SK-N-SH (cell line): Measurements from ENCODE around the gene TMPRSS6. TPM values are rescaled to one million over a fixed set of nuclear protein-coding genes. Genes with fewer than 3 reads are reported as not detected.

Experiments
- CTCF ChIA-PET: fragments of 300-600, 350-600 bp; formaldehyde crosslinking; extraction: SDS; loops from one replicate; lab custom pipeline; 2021; lab: Yijun Ruan, JAX
- POLR2A ChIA-PET: fragments of 350-600 bp; sonication (Branson Sonifier 250); formaldehyde crosslinking; extraction: SDS; loops from one replicate; lab custom pipeline; 2020; ENCODE audit warnings: antibody characterized with exemption, inconsistent platforms; lab: Yijun Ruan, JAX
- DNase-seq: peaks from one replicate; pipeline ENCODE4 v3.0.0; 2012
- H2AFZ ChIP-seq: fragments of 200-600 bp; sonication (generic); 2 replicates; pipeline ENCODE4 v1.8.1; 2016; ENCODE audit warnings: antibody characterized with exemption, mild to moderate bottlenecking, low read depth
- H3F3A ChIP-seq: fragments of 200-600 bp; sonication (generic); replicated peaks from 2 replicates; pipeline ENCODE3; 2016; ENCODE audit warnings: antibody characterized with exemption, mild to moderate bottlenecking; ENCODE audit not compliant: insufficient read depth
- H3K27ac ChIP-seq, 2 experiments: fragments of 200-500 bp in 1 of 2; fragments of 200-600 bp in 1 of 2; sonication (Bioruptor generic) in 1 of 2; sonication (generic), shearing (Covaris generic) in 1 of 2; 2 replicates each; pipeline versions ENCODE4 v1.5.1 to v1.6.1; 2014 to 2016; ENCODE audit warnings: low read depth in 2 of 2, inconsistent platforms in 1 of 2, low read length in 1 of 2, mild to moderate bottlenecking in 1 of 2, mixed read lengths in 1 of 2
- H3K27me3 ChIP-seq: fragments of 200-600 bp; sonication (generic), shearing (Covaris generic); 2 replicates; pipeline ENCODE4 v1.6.1; 2016; ENCODE audit warnings: mixed run types; ENCODE audit not compliant: insufficient read depth
- H3K36me3 ChIP-seq, 2 experiments: fragments of 200-500 bp in 1 of 2; fragments of 200-600 bp in 1 of 2; sonication (Bioruptor generic) in 1 of 2; sonication (generic) in 1 of 2; replicated peaks in 1 of 2; 2 replicates each; pipeline versions ENCODE3 to v1.5.1; 2014 to 2016; ENCODE audit warnings: low read length in 1 of 2, mild to moderate bottlenecking in 1 of 2; ENCODE audit not compliant: insufficient read depth in 2 of 2, control insufficient read depth in 1 of 2
- H3K4me1 ChIP-seq, 2 experiments: fragments of 200-500 bp in 1 of 2; fragments of 200-600 bp in 1 of 2; sonication (Bioruptor generic) in 1 of 2; sonication (generic), shearing (Covaris generic) in 1 of 2; 2 replicates each; pipeline versions ENCODE4 v1.5.1 to v1.6.1; 2014 to 2016; ENCODE audit warnings: low read depth in 1 of 2, low read length in 1 of 2, mixed run types in 1 of 2; ENCODE audit not compliant: insufficient read depth in 2 of 2, control insufficient read depth in 1 of 2
- H3K4me2 ChIP-seq: fragments of 200-600 bp; sonication (generic), shearing (Covaris generic); 2 replicates; pipeline ENCODE4 v1.6.1; 2017; ENCODE audit warnings: mixed run types
- H3K4me3 ChIP-seq, 2 experiments: fragments of 200-500 bp in 1 of 2; fragments of 200-600 bp in 1 of 2; sonication (Bioruptor generic) in 1 of 2; sonication (generic), shearing (Covaris generic) in 1 of 2; 2 replicates each; pipeline versions ENCODE4 v1.5.1 to v1.8.1; 2014 to 2016; ENCODE audit warnings: low read depth in 2 of 2, inconsistent platforms in 1 of 2, low read length in 1 of 2, mild to moderate bottlenecking in 1 of 2, mixed read lengths in 1 of 2, moderate library complexity in 1 of 2
- H3K79me2 ChIP-seq: fragments of 200-600 bp; sonication (generic); 2 replicates; pipeline ENCODE4 v1.8.1; 2017; ENCODE audit warnings: mild to moderate bottlenecking; ENCODE audit not compliant: insufficient read depth
- H3K9ac ChIP-seq: fragments of 200-600 bp; sonication (generic); 2 replicates; pipeline ENCODE4 v1.6.1; 2017; ENCODE audit warnings: mixed run types
- H3K9me2 ChIP-seq: fragments of 200-600 bp; sonication (generic); 2 replicates; pipeline ENCODE4 v1.6.1; 2017; ENCODE audit warnings: mixed run types
- H3K9me3 ChIP-seq: fragments of 200-600 bp; sonication (generic); 2 replicates; pipeline ENCODE4 v1.6.1; 2017; ENCODE audit warnings: mixed run types, mild to moderate bottlenecking, moderate library complexity
- H4K20me1 ChIP-seq: fragments of 200-600 bp; sonication (generic); 2 replicates; pipeline ENCODE4 v1.6.1; 2017; ENCODE audit warnings: mild to moderate bottlenecking, mixed run types; ENCODE audit not compliant: insufficient read depth
- ELF1 ChIP-seq: IDR thresholded peaks from 2 replicates; pipeline ENCODE4 v1.4.0; 2012
- FOSL2 ChIP-seq: IDR thresholded peaks from 2 replicates; pipeline ENCODE4 v1.4.0; 2012; ENCODE audit warnings: low read depth, mild to moderate bottlenecking, moderate library complexity, borderline replicate concordance
- FOXM1 ChIP-seq: IDR thresholded peaks from 2 replicates; pipeline ENCODE4 v1.4.0; 2012; ENCODE audit warnings: low read depth, mild to moderate bottlenecking
- GATA2 ChIP-seq: sonication (generic); formaldehyde crosslinking; IDR thresholded peaks from 2 replicates; pipeline ENCODE4 v1.5.0; 2020; ENCODE audit warnings: mild to moderate bottlenecking, missing genetic modification reagents
- MEF2A ChIP-seq: IDR thresholded peaks from 2 replicates; pipeline ENCODE4 v1.4.0; 2012; ENCODE audit warnings: low read depth, borderline replicate concordance
- MXI1 ChIP-seq: IDR thresholded peaks from 2 replicates; pipeline ENCODE4 v1.6.1; 2012; ENCODE audit warnings: mild to moderate bottlenecking, low read depth, low read length, improper control_type of control experiment
- RFX5 ChIP-seq: IDR thresholded peaks from 2 replicates; pipeline ENCODE4 v1.6.1; 2012; ENCODE audit warnings: mild to moderate bottlenecking, improper control_type of control experiment, low read length
- SIN3A ChIP-seq: IDR thresholded peaks from 2 replicates; pipeline ENCODE4 v1.6.1; 2012; ENCODE audit warnings: low read depth, mild to moderate bottlenecking, low read length, moderate library complexity, borderline replicate concordance
- TAF1 ChIP-seq: IDR thresholded peaks from 2 replicates; pipeline ENCODE4 v1.6.1; 2012; ENCODE audit warnings: low read depth, mild to moderate bottlenecking, low read length, moderate library complexity, borderline replicate concordance
- TEAD4 ChIP-seq: IDR thresholded peaks from 2 replicates; pipeline ENCODE4 v1.4.0; 2012; ENCODE audit warnings: mild to moderate bottlenecking, borderline replicate concordance; ENCODE audit not compliant: insufficient read depth
- YY1 ChIP-seq: IDR thresholded peaks from 2 replicates; pipeline ENCODE4 v1.4.0; 2012; ENCODE audit warnings: low read depth, mild to moderate bottlenecking
- WGBS: methylation state at CpG from one replicate; pipeline ENCODE4 v1.1.6; 2017; ENCODE audit warnings: low lambda C conversion rate; 5-methylcytosine and 5-hydroxymethylcytosine counted together
- polyA plus RNA-seq, 3 experiments: library from polyadenylated mRNA; depleted of rRNA; stranded (reverse); fragments of >200 nt; gene quantifications; 2 replicates each; pipeline ENCODE4 v1.2.3, GENCODE V29; 2012
- TF ChIP-seq, protein P1 (sequence below): IDR thresholded peaks from 2 replicates; pipeline ENCODE4 v1.6.1; 2012; ENCODE audit warnings: mild to moderate bottlenecking, low read depth, low read length, moderate library complexity
- TF ChIP-seq, protein P2 (sequence below): fragments of 150-350 bp; IDR thresholded peaks from 2 replicates; pipeline ENCODE4 v1.6.1; 2016; ENCODE audit warnings: mild to moderate bottlenecking, low read depth, low read length
- TF ChIP-seq, protein P3 (sequence below): IDR thresholded peaks from 2 replicates; pipeline ENCODE4 v1.4.0; 2012; ENCODE audit warnings: low read depth
- TF ChIP-seq, protein P4 (sequence below): fragments of 150-350 bp; IDR thresholded peaks from 2 replicates; pipeline ENCODE4 v1.6.1; 2017; ENCODE audit warnings: antibody characterized with exemption, low read length, low read depth, borderline replicate concordance
- TF ChIP-seq, protein P5 (sequence below): IDR thresholded peaks from 2 replicates; pipeline ENCODE4 v1.4.0; 2012; ENCODE audit warnings: low read depth, borderline replicate concordance

TMPRSS6 gene
- polyA plus RNA-seq, 1 of the 3 experiments (the other 2 are of a cell fraction) = not detected

DNA sequence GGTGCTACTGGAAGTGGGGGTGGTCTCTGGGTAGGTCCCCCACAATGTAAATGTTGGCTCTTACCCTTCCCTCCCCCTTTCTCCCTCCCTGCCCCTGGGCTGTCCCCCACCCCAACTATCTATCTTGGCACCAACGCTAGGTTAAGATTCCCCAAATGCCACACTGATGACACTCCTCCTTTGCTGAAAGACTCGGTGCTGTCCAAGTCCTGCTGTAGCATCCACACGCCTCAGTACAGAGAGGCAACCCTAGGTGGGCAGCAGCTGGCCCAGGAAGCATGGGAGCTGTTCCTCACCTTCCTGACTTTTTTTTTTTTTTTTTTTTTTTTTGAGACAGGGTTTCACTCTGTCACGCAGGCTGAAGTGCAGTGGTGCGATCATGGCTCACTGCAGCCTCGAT lies 61.4 kb downstream of the TMPRSS6 start:
- Histone ChIP-seq H2AFZ (no peak overlapping the region), H3K36me3 (no peaks in the 10 kb centered on the region), H3K27ac (no peak overlapping the region), H3K79me2 (peaks cover 14% of the 10 kb centered on the region; the same call in 1 of the 2 replicates), H3K9ac (no peak overlapping the region), H3K4me3 (no peak overlapping the region), H4K20me1 (no peaks in the 10 kb centered on the region), H3K4me2 (no peak overlapping the region), H3K9me3 (no peaks in the 10 kb centered on the region), H3F3A (no peaks in the 10 kb centered on the region), H3K9me2 (no peaks in the 10 kb centered on the region), H3K4me1 (peaks cover 0 to 10% of the 10 kb centered on the region in 2 experiments; a peak in 1 of 4 replicates), H3K27me3 (no peaks in the 10 kb centered on the region)
- no peak for TF ChIP-seq SIN3A
- TF ChIP-seq, protein P1, sequence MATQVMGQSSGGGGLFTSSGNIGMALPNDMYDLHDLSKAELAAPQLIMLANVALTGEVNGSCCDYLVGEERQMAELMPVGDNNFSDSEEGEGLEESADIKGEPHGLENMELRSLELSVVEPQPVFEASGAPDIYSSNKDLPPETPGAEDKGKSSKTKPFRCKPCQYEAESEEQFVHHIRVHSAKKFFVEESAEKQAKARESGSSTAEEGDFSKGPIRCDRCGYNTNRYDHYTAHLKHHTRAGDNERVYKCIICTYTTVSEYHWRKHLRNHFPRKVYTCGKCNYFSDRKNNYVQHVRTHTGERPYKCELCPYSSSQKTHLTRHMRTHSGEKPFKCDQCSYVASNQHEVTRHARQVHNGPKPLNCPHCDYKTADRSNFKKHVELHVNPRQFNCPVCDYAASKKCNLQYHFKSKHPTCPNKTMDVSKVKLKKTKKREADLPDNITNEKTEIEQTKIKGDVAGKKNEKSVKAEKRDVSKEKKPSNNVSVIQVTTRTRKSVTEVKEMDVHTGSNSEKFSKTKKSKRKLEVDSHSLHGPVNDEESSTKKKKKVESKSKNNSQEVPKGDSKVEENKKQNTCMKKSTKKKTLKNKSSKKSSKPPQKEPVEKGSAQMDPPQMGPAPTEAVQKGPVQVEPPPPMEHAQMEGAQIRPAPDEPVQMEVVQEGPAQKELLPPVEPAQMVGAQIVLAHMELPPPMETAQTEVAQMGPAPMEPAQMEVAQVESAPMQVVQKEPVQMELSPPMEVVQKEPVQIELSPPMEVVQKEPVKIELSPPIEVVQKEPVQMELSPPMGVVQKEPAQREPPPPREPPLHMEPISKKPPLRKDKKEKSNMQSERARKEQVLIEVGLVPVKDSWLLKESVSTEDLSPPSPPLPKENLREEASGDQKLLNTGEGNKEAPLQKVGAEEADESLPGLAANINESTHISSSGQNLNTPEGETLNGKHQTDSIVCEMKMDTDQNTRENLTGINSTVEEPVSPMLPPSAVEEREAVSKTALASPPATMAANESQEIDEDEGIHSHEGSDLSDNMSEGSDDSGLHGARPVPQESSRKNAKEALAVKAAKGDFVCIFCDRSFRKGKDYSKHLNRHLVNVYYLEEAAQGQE = peak; percentile 88
- CTCF ChIA-PET = no interaction called here
- WGBS = 75% methylated on average over 6 of the region's 6 CpGs
- POLR2A ChIA-PET = interaction anchor here (0.6 kb wide), 1 partner anchor 457 kb away, joined by 3 read pairs; no protein-coding TSS in a partner anchor
- no peak for DNase-seq

DNA sequence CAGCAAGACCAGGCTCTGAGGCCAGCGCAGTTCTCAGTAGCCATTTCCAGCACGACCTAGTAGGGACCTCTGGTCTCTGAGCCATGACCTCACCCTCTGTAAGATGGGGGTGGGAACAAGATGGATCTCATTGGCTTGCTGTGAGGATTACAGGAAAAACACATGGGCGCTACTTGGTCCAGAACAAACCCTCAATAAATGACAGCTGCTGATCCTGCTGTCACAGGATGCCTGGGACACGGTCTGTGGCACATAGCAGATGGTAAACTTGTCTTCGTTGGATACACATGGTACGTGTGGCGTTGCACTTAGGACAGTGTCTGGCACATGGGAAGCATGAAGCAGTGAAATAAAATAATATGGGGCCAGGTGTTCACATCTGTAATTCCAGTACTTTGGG lies 62.5 kb downstream of the TMPRSS6 start:
- no peak overlapping the region for H3K4me2 ChIP-seq
- H3K79me2 ChIP-seq = peaks cover 3% of the 10 kb centered on the region; the same call in 1 of the 2 replicates
- H4K20me1 ChIP-seq = no peaks in the 10 kb centered on the region
- no peak for DNase-seq
- H3K4me3 ChIP-seq = no peak overlapping the region
- no peak overlapping the region for H3K9ac ChIP-seq
- POLR2A ChIA-PET = no interaction called here
- H2AFZ ChIP-seq = no peak overlapping the region
- no peaks in the 10 kb centered on the region; a peak in 1 of 4 replicates for H3K4me1 ChIP-seq
- no peak overlapping the region for H3K27ac ChIP-seq
- CTCF ChIA-PET = interaction anchor here (1.0 to 1.6 kb wide), 5 partner anchors 8 to 153 kb away, joined by 3 to 7 read pairs (median 3); no protein-coding TSS in a partner anchor
- WGBS = 89% methylated on average over 6 of the region's 7 CpGs
- H3F3A ChIP-seq = no peaks in the 10 kb centered on the region
- no peaks in the 10 kb centered on the region for H3K36me3 ChIP-seq
- H3K27me3 ChIP-seq = no peaks in the 10 kb centered on the region
- no peaks in the 10 kb centered on the region for H3K9me2 ChIP-seq
- no peaks in the 10 kb centered on the region for H3K9me3 ChIP-seq
- TF ChIP-seq, protein P2, sequence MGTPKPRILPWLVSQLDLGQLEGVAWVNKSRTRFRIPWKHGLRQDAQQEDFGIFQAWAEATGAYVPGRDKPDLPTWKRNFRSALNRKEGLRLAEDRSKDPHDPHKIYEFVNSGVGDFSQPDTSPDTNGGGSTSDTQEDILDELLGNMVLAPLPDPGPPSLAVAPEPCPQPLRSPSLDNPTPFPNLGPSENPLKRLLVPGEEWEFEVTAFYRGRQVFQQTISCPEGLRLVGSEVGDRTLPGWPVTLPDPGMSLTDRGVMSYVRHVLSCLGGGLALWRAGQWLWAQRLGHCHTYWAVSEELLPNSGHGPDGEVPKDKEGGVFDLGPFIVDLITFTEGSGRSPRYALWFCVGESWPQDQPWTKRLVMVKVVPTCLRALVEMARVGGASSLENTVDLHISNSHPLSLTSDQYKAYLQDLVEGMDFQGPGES = no peak
- TF ChIP-seq, protein P3, sequence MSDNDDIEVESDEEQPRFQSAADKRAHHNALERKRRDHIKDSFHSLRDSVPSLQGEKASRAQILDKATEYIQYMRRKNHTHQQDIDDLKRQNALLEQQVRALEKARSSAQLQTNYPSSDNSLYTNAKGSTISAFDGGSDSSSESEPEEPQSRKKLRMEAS = no peak
- TF ChIP-seq MEF2A (no peak), TEAD4 (no peak), GATA2 (no peak), FOXM1 (no peak), ELF1 (no peak), MXI1 (no peak), RFX5 (no peak), FOSL2 (no peak), YY1 (no peak), TAF1 (no peak)
- TF ChIP-seq, protein P4, sequence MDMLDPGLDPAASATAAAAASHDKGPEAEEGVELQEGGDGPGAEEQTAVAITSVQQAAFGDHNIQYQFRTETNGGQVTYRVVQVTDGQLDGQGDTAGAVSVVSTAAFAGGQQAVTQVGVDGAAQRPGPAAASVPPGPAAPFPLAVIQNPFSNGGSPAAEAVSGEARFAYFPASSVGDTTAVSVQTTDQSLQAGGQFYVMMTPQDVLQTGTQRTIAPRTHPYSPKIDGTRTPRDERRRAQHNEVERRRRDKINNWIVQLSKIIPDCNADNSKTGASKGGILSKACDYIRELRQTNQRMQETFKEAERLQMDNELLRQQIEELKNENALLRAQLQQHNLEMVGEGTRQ = no peak
- TF ChIP-seq, protein P1 = no peak
- TF ChIP-seq, protein P5, sequence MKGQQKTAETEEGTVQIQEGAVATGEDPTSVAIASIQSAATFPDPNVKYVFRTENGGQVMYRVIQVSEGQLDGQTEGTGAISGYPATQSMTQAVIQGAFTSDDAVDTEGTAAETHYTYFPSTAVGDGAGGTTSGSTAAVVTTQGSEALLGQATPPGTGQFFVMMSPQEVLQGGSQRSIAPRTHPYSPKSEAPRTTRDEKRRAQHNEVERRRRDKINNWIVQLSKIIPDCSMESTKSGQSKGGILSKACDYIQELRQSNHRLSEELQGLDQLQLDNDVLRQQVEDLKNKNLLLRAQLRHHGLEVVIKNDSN = no peak
